MCF 10A (cell line): Measurements from ENCODE around the gene SH3YL1. TPM values are rescaled to one million over a fixed set of nuclear protein-coding genes. Genes with fewer than 3 reads are reported as not detected.

Experiments used
- BruUV-seq: library from RNA; stranded (reverse); fragments of 400-500 nt; replicated peaks from 2 replicates; lab custom pipeline; 2021; lab: Mats Ljungman, UMichigan
- CTCF ChIA-PET: fragments of 300-600 bp; sonication (Branson Sonifier 250); formaldehyde crosslinking; extraction: SDS; loops from one replicate; lab custom pipeline; 2021; ENCODE audit warnings: antibody characterized with exemption, inconsistent platforms; lab: Yijun Ruan, JAX
- POLR2A ChIA-PET: fragments of 300-600, 350-650 bp; sonication (Branson Sonifier 250); formaldehyde crosslinking; extraction: SDS; loops from one replicate; lab custom pipeline; 2020; ENCODE audit warnings: antibody characterized with exemption, inconsistent platforms; lab: Yijun Ruan, JAX
- DNase-seq: peaks from one replicate; pipeline ENCODE4 v3.0.0-alpha.2; 2018; ENCODE audit not compliant: unreplicated experiment
- H3K27ac Mint-ChIP-seq: one replicate; pipeline ENCODE4 v1.8.0; 2022; ENCODE audit warnings: mild to moderate bottlenecking, low read depth, mixed read lengths; ENCODE audit not compliant: unreplicated experiment
- H3K27me3 Mint-ChIP-seq: one replicate; pipeline ENCODE4 v1.8.0; 2022; ENCODE audit warnings: mixed read lengths; ENCODE audit not compliant: insufficient read depth, unreplicated experiment
- H3K36me3 Mint-ChIP-seq: one replicate; pipeline ENCODE4 v1.8.0; 2022; ENCODE audit warnings: mild to moderate bottlenecking, moderate library complexity, mixed read lengths; ENCODE audit not compliant: insufficient read depth, unreplicated experiment
- H3K4me1 Mint-ChIP-seq: one replicate; pipeline ENCODE4 v1.8.0; 2022; ENCODE audit warnings: mixed read lengths; ENCODE audit not compliant: insufficient read depth, unreplicated experiment
- H3K4me3 Mint-ChIP-seq: one replicate; pipeline ENCODE4 v1.8.0; 2022; ENCODE audit warnings: mild to moderate bottlenecking, moderate library complexity, mixed read lengths; ENCODE audit not compliant: unreplicated experiment
- H3K9me3 Mint-ChIP-seq: one replicate; pipeline ENCODE4 v1.8.0; 2022; ENCODE audit warnings: mixed read lengths; ENCODE audit not compliant: unreplicated experiment
- CTCF ChIP-seq: fragments of 200-600 bp; IDR thresholded peaks from one replicate; pipeline ENCODE4 v1.8.0; 2022; ENCODE audit warnings: antibody characterized with exemption, mild to moderate bottlenecking; ENCODE audit not compliant: unreplicated experiment
- intact Hi-C: fragments of 100-400 bp; cut with micrococcal nuclease; formaldehyde crosslinking; loops from 2 replicates; pipeline ENCODE4 v1.14.1; 2022
- total RNA-seq: library from RNA; stranded (reverse); gene quantifications from 2 replicates; pipeline ENCODE4 v1.2.3, GENCODE V29; 2022

SH3YL1 gene
- total RNA-seq, 1 experiment from 2014 or later = 47.4 TPM

- no TSS peak for BruUV-seq
- ChIA-PET POLR2A (interaction anchor here (0.7 to 1.1 kb wide), 2 partner anchors 286 to 345 kb away, joined by 3 to 4 read pairs; no protein-coding TSS in a partner anchor), CTCF (interaction anchor here (0.6 to 1.1 kb wide), 8 partner anchors 8 to 346 kb away, joined by 3 to 6 read pairs (median 3); no protein-coding TSS in a partner anchor)
- DNase-seq = peak; percentile 27
- H3K4me3 Mint-ChIP-seq = peak overlapping the region; percentile 31
- peaks cover 7% of the 10 kb centered on the region for H3K27me3 Mint-ChIP-seq
- intact Hi-C loops = no loop called here
- H3K4me1 Mint-ChIP-seq = peaks cover 7% of the 10 kb centered on the region
- H3K9me3 Mint-ChIP-seq = no peaks in the 10 kb centered on the region
- no peak overlapping the region for H3K27ac Mint-ChIP-seq
- peak; percentile 29 for TF ChIP-seq CTCF
- no peaks in the 10 kb centered on the region for H3K36me3 Mint-ChIP-seq
These were observed 26.4 kb upstream of the SH3YL1 start for GRCh38 chr2:290090-290722.

GRCh38 chr2:289362-290089, 25.7 kb upstream of the SH3YL1 start:
- intact Hi-C loops = no loop called here
- no peak overlapping the region for H3K27ac Mint-ChIP-seq
- peak overlapping the region; percentile 31 for H3K4me3 Mint-ChIP-seq
- peaks cover 12% of the 10 kb centered on the region for H3K4me1 Mint-ChIP-seq
- TF ChIP-seq CTCF = no peak
- H3K9me3 Mint-ChIP-seq = no peaks in the 10 kb centered on the region
- H3K27me3 Mint-ChIP-seq = no peaks in the 10 kb centered on the region
- DNase-seq = peak; percentile 8
- POLR2A ChIA-PET = interaction anchor here (1.1 kb wide), 1 partner anchor 346 kb away, joined by 4 read pairs; no protein-coding TSS in a partner anchor
- CTCF ChIA-PET = interaction anchor here (0.7 to 0.8 kb wide), 3 partner anchors 26 to 239 kb away, joined by 3 to 5 read pairs (median 3); no protein-coding TSS in a partner anchor
- BruUV-seq = no TSS peak
- no peaks in the 10 kb centered on the region for H3K36me3 Mint-ChIP-seq

- H3K36me3 Mint-ChIP-seq = no peaks in the 10 kb centered on the region
- intact Hi-C loops = no loop called here
- no peak for DNase-seq
- no peaks in the 10 kb centered on the region for H3K27me3 Mint-ChIP-seq
- no peak for TF ChIP-seq CTCF
- H3K27ac Mint-ChIP-seq = no peak overlapping the region
- BruUV-seq = no TSS peak
- peaks cover 12% of the 10 kb centered on the region for H3K4me1 Mint-ChIP-seq
- H3K4me3 Mint-ChIP-seq = no peak overlapping the region
- no peaks in the 10 kb centered on the region for H3K9me3 Mint-ChIP-seq
- ChIA-PET CTCF (no interaction called here), POLR2A (no interaction called here)
These were observed 25.0 kb upstream of the SH3YL1 start for GRCh38 chr2:288758-289361.
